GM19463 (cell line): ENCODE results near the gene ADAM10.
"Not testable (repeated sequence)": the region's sequence is repeated elsewhere in the genome, so short reads cannot be mapped to it uniquely, and the experiment has no call there.

Source experiments
- ATAC-seq: cut with Tn5 transposase; IDR thresholded peaks from one replicate; pipeline ENCODE4 v1.9.1; 2021; ENCODE audit warnings: mild to moderate bottlenecking, moderate library complexity; ENCODE audit not compliant: unreplicated experiment

Gene ADAM10

GRCh38 chr15:58749532-58750337 is at the start of gene ADAM10:
Gene ADAM10, minus strand, starts transcription at chr15:58749707. Its CDS starts 173 bp downstream, at chr15:58749534.
- ATAC-seq = peak; percentile 88

- ATAC-seq = no peak
These were observed 48.0 kb upstream of the ADAM10 start for GRCh38 chr15:58797505-58797904.

- no peak for ATAC-seq
These were observed 46.3 kb upstream of the ADAM10 start for GRCh38 chr15:58795825-58796224.

- no peak for ATAC-seq
These were observed 44.4 kb upstream of the ADAM10 start for GRCh38 chr15:58793862-58794261.

GRCh38 chr15:58788056-58788710 is 38.7 kb upstream of the ADAM10 start:
- no peak for ATAC-seq

GRCh38 chr15:58785355-58785754 is 35.8 kb upstream of the ADAM10 start:
- ATAC-seq = no peak

GRCh38 chr15:58779554-58779953 is 30.0 kb upstream of the ADAM10 start:
- ATAC-seq = no peak

GRCh38 chr15:58777107-58777506 is 27.6 kb upstream of the ADAM10 start:
- ATAC-seq = peak; percentile 73

GRCh38 chr15:58775402-58775801 is 25.9 kb upstream of the ADAM10 start:
- ATAC-seq = no peak

- ATAC-seq = no peak
These were observed 23.5 kb upstream of the ADAM10 start for GRCh38 chr15:58773024-58773423.

- ATAC-seq = peak; percentile 8
These were observed 22.2 kb upstream of the ADAM10 start for GRCh38 chr15:58771621-58772250.

GRCh38 chr15:58770857-58771620 is 21.5 kb upstream of the ADAM10 start, which contains the start of gene MINDY2:
Gene MINDY2, plus strand, starts transcription at chr15:58771302. Its CDS starts 94 bp downstream, at chr15:58771396.
- ATAC-seq = peak; percentile 93

- ATAC-seq = peak; percentile 3
These were observed 21.0 kb upstream of the ADAM10 start for GRCh38 chr15:58770519-58770856.

- ATAC-seq = not testable (repeated sequence)
These were observed 19.1 kb upstream of the ADAM10 start for GRCh38 chr15:58768601-58769004.

GRCh38 chr15:58766290-58766689 is 16.8 kb upstream of the ADAM10 start:
- ATAC-seq = no peak

GRCh38 chr15:58764468-58764867 is 15.0 kb upstream of the ADAM10 start:
- no peak for ATAC-seq

- ATAC-seq = no peak
These were observed 13.2 kb upstream of the ADAM10 start for GRCh38 chr15:58762731-58763130.

GRCh38 chr15:58762285-58762684 is 12.8 kb upstream of the ADAM10 start:
- ATAC-seq = no peak

GRCh38 chr15:58761010-58761388 is 11.5 kb upstream of the ADAM10 start:
- no peak for ATAC-seq

GRCh38 chr15:58760385-58761009 is 11.0 kb upstream of the ADAM10 start:
- no peak for ATAC-seq

GRCh38 chr15:58758141-58758540 is 8.6 kb upstream of the ADAM10 start:
- ATAC-seq = no peak
